HepG2 (cell line): ENCODE data around the gene DUS3L. TPM values are rescaled to one million over a fixed set of nuclear protein-coding genes. Genes with fewer than 3 reads are reported as not detected.
A peak's percentile ranks its signal among the peaks of the same experiment; 100 is the strongest.

ENCODE experiments used
- CBX2 ChIP-seq, 2 experiments: fragments of 200-600 bp in 1 of 2; sonication (generic); formaldehyde crosslinking in 1 of 2; IDR thresholded peaks; 2 replicates each; pipeline versions ENCODE4 v1.7.0 to v1.8.1; 2018 to 2022; ENCODE audit warnings: low read depth in 2 of 2, low read length in 1 of 2, mild to moderate bottlenecking in 1 of 2, missing genetic modification reagents in 1 of 2
- ELF3 ChIP-seq: IDR thresholded peaks from 2 replicates; pipeline ENCODE4 v1.6.1; 2016; ENCODE audit warnings: missing genetic modification reagents, missing compliant biosample characterization
- GFI1 ChIP-seq: sonication (generic); formaldehyde crosslinking; IDR thresholded peaks from 2 replicates; pipeline ENCODE4 v1.5.0; 2020; ENCODE audit warnings: missing genetic modification reagents, mild to moderate bottlenecking, borderline replicate concordance
- GLI4 ChIP-seq: sonication (generic); formaldehyde crosslinking; IDR thresholded peaks from 2 replicates; pipeline ENCODE4 v1.5.1; 2020; ENCODE audit warnings: missing genetic modification reagents, mild to moderate bottlenecking, moderate library complexity, borderline replicate concordance
- MZF1 ChIP-seq: sonication (generic); formaldehyde crosslinking; IDR thresholded peaks from 2 replicates; pipeline ENCODE4 v1.8.1; 2023; ENCODE audit warnings: mild to moderate bottlenecking, missing genetic modification reagents, borderline replicate concordance
- NCOA1 ChIP-seq: sonication (generic); formaldehyde crosslinking; IDR thresholded peaks from 2 replicates; pipeline ENCODE4 v1.9.0; 2021; ENCODE audit warnings: missing genetic modification reagents
- PATZ1 ChIP-seq: sonication (generic); formaldehyde crosslinking; IDR thresholded peaks from 2 replicates; pipeline ENCODE4 v1.4.0; 2020; ENCODE audit warnings: missing genetic modification reagents
- POGK ChIP-seq: sonication (generic); formaldehyde crosslinking; conservative IDR thresholded peaks from 2 replicates; pipeline ENCODE4 v1.8.0; 2022; ENCODE audit warnings: mild to moderate bottlenecking, moderate library complexity, missing genetic modification reagents
- SNAPC5 ChIP-seq: sonication (generic); formaldehyde crosslinking; IDR thresholded peaks from 2 replicates; pipeline ENCODE4 v1.8.1; 2023; ENCODE audit warnings: mild to moderate bottlenecking, missing genetic modification reagents, borderline replicate concordance
- ZBED4 ChIP-seq: sonication (generic); formaldehyde crosslinking; IDR thresholded peaks from 2 replicates; pipeline ENCODE4 v1.4.0; 2020; ENCODE audit warnings: missing genetic modification reagents, borderline replicate concordance
- ZFX ChIP-seq: sonication (generic); formaldehyde crosslinking; IDR thresholded peaks from 2 replicates; pipeline ENCODE4 v1.4.0; 2020; ENCODE audit warnings: mild to moderate bottlenecking, low read depth, missing genetic modification reagents, moderate library complexity
- ZNF503 ChIP-seq: sonication (generic); formaldehyde crosslinking; IDR thresholded peaks from 2 replicates; pipeline ENCODE4 v1.4.0; 2020; ENCODE audit warnings: missing genetic modification reagents
- ZNF639 ChIP-seq: conservative IDR thresholded peaks from 2 replicates; pipeline ENCODE4 v1.6.1; 2018; ENCODE audit warnings: missing genetic modification reagents
- ZNF678 ChIP-seq: sonication (generic); formaldehyde crosslinking; IDR thresholded peaks from 2 replicates; pipeline ENCODE4 v1.4.0; 2020; ENCODE audit warnings: mild to moderate bottlenecking, missing genetic modification reagents
- polyA plus RNA-seq, 8 experiments: library from polyadenylated mRNA; depleted of rRNA in 3 of 8; stranded (reverse) in 7 of 8; unstranded in 1 of 8; fragments of >200 nt; fragmentation: Illumina TruSeq in 4 of 8; extraction: Trizol in 4 of 8; gene quantifications; 2 replicates each; pipeline versions ENCODE4 v1.2.1 to v1.2.3, GENCODE V29; 2011 to 2016; ENCODE audit warnings: low read depth in 4 of 8, missing spikeins in 1 of 8, mixed read lengths in 1 of 8; ENCODE audit not compliant: insufficient read depth in 1 of 8
- total RNA-seq, 5 experiments: library from RNA; depleted of rRNA; stranded (reverse); fragments of >200 nt; fragmentation: Illumina TruSeq; extraction: Trizol; gene quantifications; 2 replicates each; pipeline ENCODE4 v1.2.3, GENCODE V29; 2016; ENCODE audit warnings: low read depth in 1 of 5

The DUS3L gene
- total and polyA plus RNA-seq, 2 of the 13 experiments (the other 11 are each of a cell fraction or from before 2014, with no cell fraction given): 13.3 to 25.1 TPM

DNA sequence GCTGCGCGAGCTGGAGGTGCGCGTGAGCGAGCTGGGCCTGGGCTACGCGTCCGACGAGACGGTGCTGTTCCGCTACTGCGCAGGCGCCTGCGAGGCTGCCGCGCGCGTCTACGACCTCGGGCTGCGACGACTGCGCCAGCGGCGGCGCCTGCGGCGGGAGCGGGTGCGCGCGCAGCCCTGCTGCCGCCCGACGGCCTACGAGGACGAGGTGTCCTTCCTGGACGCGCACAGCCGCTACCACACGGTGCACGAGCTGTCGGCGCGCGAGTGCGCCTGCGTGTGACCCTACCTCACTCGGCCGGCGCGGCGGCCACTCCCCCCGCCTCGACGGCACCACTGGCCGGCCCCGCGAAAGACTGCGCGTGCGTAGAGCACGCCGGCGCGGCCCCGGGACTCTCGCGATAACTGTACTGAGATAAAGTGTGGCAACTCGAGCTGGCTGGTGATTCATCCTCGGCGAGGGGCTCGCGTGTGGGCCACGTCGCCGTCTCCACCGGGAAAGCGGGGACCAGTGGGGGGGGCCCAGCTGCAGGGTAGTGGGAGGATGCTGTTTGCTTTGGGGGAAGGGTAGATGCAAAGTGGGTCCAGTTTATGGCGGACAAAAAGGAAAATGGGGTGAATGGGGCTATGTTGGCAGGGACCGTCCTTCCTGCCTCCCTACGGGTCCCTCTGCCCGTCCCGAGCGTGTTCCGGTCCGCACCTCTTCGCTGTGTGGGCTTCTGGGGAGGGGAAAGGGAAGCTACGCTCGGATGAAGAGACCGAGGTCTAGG, 37.1 kb upstream of the DUS3L start (continued):
- peak; percentile 38; the same call in 1 of the 2 replicates for TF ChIP-seq ZNF503 (CRISPR knock-in tag)
- peak; percentile 70 for TF ChIP-seq POGK
- peak; percentile 56; the same call in 1 of the 2 replicates for TF ChIP-seq GFI1 (CRISPR knock-in tag)
- TF ChIP-seq ZBED4 (CRISPR knock-in tag): peak; percentile 57; the same call in 1 of the 2 replicates
- TF ChIP-seq CBX2 (IDR thresholded peaks at IDR 0.05; ENCODE audit: low read depth, low read length): no peak
- no peak for TF ChIP-seq CBX2 (CRISPR knock-in tag; IDR thresholded peaks at IDR 0.05; ENCODE audit: low read depth)
- no peak for TF ChIP-seq NCOA1 (CRISPR knock-in tag)
- TF ChIP-seq ELF3 (CRISPR knock-in tag): peak; percentile 76; the same call in 1 of the 2 replicates
- TF ChIP-seq ZNF678 (CRISPR knock-in tag): peak; percentile 33; the same call in 1 of the 2 replicates
- 0 out of 2 replicates have a peak, but pooled peaks have one; percentile 54 for TF ChIP-seq MZF1
- peak; percentile 84 for TF ChIP-seq PATZ1 (CRISPR knock-in tag)
- TF ChIP-seq GLI4 (CRISPR knock-in tag): peak; percentile 80; the same call in 1 of the 2 replicates
- TF ChIP-seq SNAPC5 (CRISPR knock-in tag): peak; percentile 91; the same call in 1 of the 2 replicates
- peak; percentile 67; the same call in 1 of the 2 replicates for TF ChIP-seq ZNF639 (CRISPR knock-in tag)
- TF ChIP-seq ZFX (CRISPR knock-in tag): peak; percentile 86
